ENCODE results near the gene RAD50. TPM values are rescaled to one million over a fixed set of nuclear protein-coding genes. Genes with fewer than 3 reads are reported as not detected.
"Not testable (repeated sequence)": the region's sequence is repeated elsewhere in the genome, so short reads cannot be mapped to it uniquely, and the experiment has no call there.

Gene RAD50
- polyA plus RNA-seq, 4 donors = 6.8 to 32.8 (median 11.0) TPM

- H3K27ac ChIP-seq (ENCODE audit: low read depth in 1 of 3, low read length in 2 of 3) = no peak overlapping the region
- H3K27me3 ChIP-seq (ENCODE audit: control insufficient read depth in 3 of 3, insufficient read depth in 3 of 3, low read length in 3 of 3) = no peaks in the 10 kb centered on the region
- WGBS, 3 donors = 74 to 83% (median 79%) methylated on average over 2 of the region's 2 CpGs
- DNase-seq (no peak), FAIRE-seq (no peak)
- H3K4me3 ChIP-seq (ENCODE audit: low read depth in 1 of 3, low read length in 3 of 3) = no peak overlapping the region
- H3K36me3 ChIP-seq (ENCODE audit: control insufficient read depth in 3 of 3, insufficient read depth in 2 of 3, low read depth in 1 of 3, low read length in 3 of 3) = no peaks in the 10 kb centered on the region
- no peaks in the 10 kb centered on the region for H3K4me1 ChIP-seq (ENCODE audit: control insufficient read depth in 3 of 3, insufficient read depth in 2 of 3, low read depth in 1 of 3, low read length in 2 of 3)
- H3K9me3 ChIP-seq (ENCODE audit: control insufficient read depth in 2 of 2, insufficient read depth in 1 of 2, low read depth in 1 of 2, low read length in 1 of 2) = no peaks in the 10 kb centered on the region
Observed at GRCh38 chr5:132546108-132546507, 10.7 kb upstream of the RAD50 start.

DNA sequence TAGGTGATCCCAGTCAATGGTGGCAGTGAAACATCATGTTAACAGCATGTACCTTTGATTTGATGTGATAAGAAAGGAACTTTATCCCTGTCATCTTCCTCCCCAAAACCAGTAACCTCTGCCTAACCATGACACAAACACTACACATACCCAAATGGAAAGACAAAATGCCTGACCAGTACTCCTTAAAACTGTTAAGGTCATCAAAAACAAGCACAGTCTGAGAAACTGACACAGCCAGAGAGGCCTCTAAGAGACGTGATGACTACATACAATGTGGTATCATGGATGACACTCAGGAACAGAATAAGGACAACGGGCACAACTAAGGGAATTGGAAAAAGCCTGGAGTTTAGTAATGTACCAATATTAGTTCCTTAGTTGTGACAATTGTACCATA, 9.5 kb upstream of the RAD50 start:
- H3K9me3 ChIP-seq (ENCODE audit: control insufficient read depth in 2 of 2, insufficient read depth in 1 of 2, low read depth in 1 of 2, low read length in 1 of 2) = no peaks in the 10 kb centered on the region
- no peak overlapping the region for H3K27ac ChIP-seq (ENCODE audit: low read depth in 1 of 3, low read length in 2 of 3)
- DNase-seq (no peak), FAIRE-seq (no peak)
- H3K4me3 ChIP-seq (ENCODE audit: low read depth in 1 of 3, low read length in 3 of 3) = no peak overlapping the region
- H3K27me3 ChIP-seq (ENCODE audit: control insufficient read depth in 3 of 3, insufficient read depth in 3 of 3, low read length in 3 of 3) = no peaks in the 10 kb centered on the region
- no peaks in the 10 kb centered on the region for H3K4me1 ChIP-seq (ENCODE audit: control insufficient read depth in 3 of 3, insufficient read depth in 2 of 3, low read depth in 1 of 3, low read length in 2 of 3)
- H3K36me3 ChIP-seq (ENCODE audit: control insufficient read depth in 3 of 3, insufficient read depth in 2 of 3, low read depth in 1 of 3, low read length in 3 of 3) = no peaks in the 10 kb centered on the region
- WGBS, 3 donors = 75 to 87% (median 85%) methylated on average over 2 of the region's 2 CpGs

- H3K9me3 ChIP-seq (ENCODE audit: control insufficient read depth in 2 of 2, insufficient read depth in 1 of 2, low read depth in 1 of 2, low read length in 1 of 2); H3K4me1 ChIP-seq (ENCODE audit: control insufficient read depth in 3 of 3, insufficient read depth in 2 of 3, low read depth in 1 of 3, low read length in 2 of 3); H3K36me3 ChIP-seq (ENCODE audit: control insufficient read depth in 3 of 3, insufficient read depth in 2 of 3, low read depth in 1 of 3, low read length in 3 of 3); H3K4me3 ChIP-seq (ENCODE audit: low read depth in 1 of 3, low read length in 3 of 3); H3K27me3 ChIP-seq (ENCODE audit: control insufficient read depth in 3 of 3, insufficient read depth in 3 of 3, low read length in 3 of 3); DNase-seq; FAIRE-seq; H3K27ac ChIP-seq (ENCODE audit: low read depth in 1 of 3, low read length in 2 of 3): not testable (repeated sequence)
- WGBS, 3 donors = 91 to 92% (median 91%) methylated on average over 5 to 7 of the region's 7 CpGs
Observed at GRCh38 chr5:132548834-132549233, 7.9 kb upstream of the RAD50 start.

DNA sequence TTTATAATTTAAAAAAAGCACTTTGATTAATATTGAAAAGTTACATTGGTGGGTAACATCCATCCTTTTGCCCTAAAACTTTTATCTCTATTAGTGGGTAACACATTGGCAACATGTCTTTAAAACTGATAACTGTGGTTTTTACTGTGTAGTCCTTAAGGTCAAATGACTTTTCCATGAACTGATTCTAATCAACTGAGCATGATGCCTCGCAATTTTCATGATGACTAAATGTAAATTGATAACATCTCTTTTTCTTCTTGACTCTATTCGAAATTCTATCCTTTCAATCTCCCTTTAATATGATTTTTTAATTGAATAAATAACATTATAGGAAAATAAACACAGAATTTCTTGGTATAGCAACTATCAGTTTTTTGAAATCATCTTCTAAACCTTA, 7.2 kb upstream of the RAD50 start:
- 71 to 83% (median 79%) methylated on average over 2 of the region's 2 CpGs for WGBS, 3 donors
- H3K27me3 ChIP-seq (ENCODE audit: control insufficient read depth in 3 of 3, insufficient read depth in 3 of 3, low read length in 3 of 3) = no peaks in the 10 kb centered on the region
- FAIRE-seq (no peak), DNase-seq (no peak)
- H3K4me1 ChIP-seq (ENCODE audit: control insufficient read depth in 3 of 3, insufficient read depth in 2 of 3, low read depth in 1 of 3, low read length in 2 of 3) = no peaks in the 10 kb centered on the region
- H3K4me3 ChIP-seq (ENCODE audit: low read depth in 1 of 3, low read length in 3 of 3) = no peak overlapping the region
- H3K9me3 ChIP-seq (ENCODE audit: control insufficient read depth in 2 of 2, insufficient read depth in 1 of 2, low read depth in 1 of 2, low read length in 1 of 2) = no peaks in the 10 kb centered on the region
- H3K36me3 ChIP-seq (ENCODE audit: control insufficient read depth in 3 of 3, insufficient read depth in 2 of 3, low read depth in 1 of 3, low read length in 3 of 3) = no peaks in the 10 kb centered on the region
- no peak overlapping the region for H3K27ac ChIP-seq (ENCODE audit: low read depth in 1 of 3, low read length in 2 of 3)

DNA sequence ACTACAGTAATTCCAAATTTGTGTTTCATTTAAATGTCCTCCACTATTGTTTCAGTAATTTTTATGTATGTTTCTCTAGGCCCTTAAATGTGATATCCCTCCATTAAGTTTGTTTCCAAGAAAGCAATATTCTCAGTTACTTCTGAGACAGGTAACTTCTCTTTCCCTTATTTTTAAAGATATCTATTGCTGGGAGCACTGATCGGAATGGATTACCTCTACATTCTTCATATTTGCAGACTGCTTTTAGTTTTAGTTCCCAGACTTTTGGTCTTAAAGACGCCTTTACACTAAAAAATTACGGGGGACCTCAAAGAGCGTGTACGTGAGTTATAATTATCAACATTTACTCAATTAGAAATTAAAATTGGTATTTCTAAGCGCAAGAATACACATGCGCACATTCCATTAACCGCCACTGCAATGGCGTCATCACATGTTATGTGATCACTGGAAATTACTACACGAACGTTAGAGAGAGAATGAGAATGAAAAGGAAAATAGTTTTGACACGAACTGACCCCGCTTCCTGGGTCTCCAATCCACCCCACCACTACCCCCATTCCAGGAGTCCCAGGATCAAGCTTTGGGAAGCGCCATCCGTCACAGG, 519 bp upstream of the RAD50 start:
- 45 to 50% (median 48%) methylated on average over 15 of the region's 15 CpGs for WGBS, 3 donors
- Histone ChIP-seq H3K36me3 (ENCODE audit: control insufficient read depth in 3 of 3, insufficient read depth in 2 of 3, low read depth in 1 of 3, low read length in 3 of 3) (peaks cover 0 to 7% (median 2%) of the 10 kb centered on the region in 3 donors), H3K27me3 (ENCODE audit: control insufficient read depth in 3 of 3, insufficient read depth in 3 of 3, low read length in 3 of 3) (no peaks in the 10 kb centered on the region), H3K4me1 (ENCODE audit: control insufficient read depth in 3 of 3, insufficient read depth in 2 of 3, low read depth in 1 of 3, low read length in 2 of 3) (peaks cover 0 to 6% (median 4%) of the 10 kb centered on the region in 3 donors), H3K27ac (ENCODE audit: low read depth in 1 of 3, low read length in 2 of 3) (peak overlapping the region; percentile 73 to 96 (median 93)), H3K4me3 (ENCODE audit: low read depth in 1 of 3, low read length in 3 of 3) (peak overlapping the region; percentile 54 to 88 (median 67)), H3K9me3 (ENCODE audit: control insufficient read depth in 2 of 2, insufficient read depth in 1 of 2, low read depth in 1 of 2, low read length in 1 of 2) (no peaks in the 10 kb centered on the region)
- no peak for DNase-seq
- no peak for FAIRE-seq

GRCh38 chr5:132557478-132558172, 848 bp downstream of the RAD50 start:
- peaks cover 0 to 8% (median 3%) of the 10 kb centered on the region in 3 donors for H3K36me3 ChIP-seq (ENCODE audit: control insufficient read depth in 3 of 3, insufficient read depth in 2 of 3, low read depth in 1 of 3, low read length in 3 of 3)
- H3K9me3 ChIP-seq (ENCODE audit: control insufficient read depth in 2 of 2, insufficient read depth in 1 of 2, low read depth in 1 of 2, low read length in 1 of 2) = no peaks in the 10 kb centered on the region
- peak overlapping the region; percentile 54 to 88 (median 67) for H3K4me3 ChIP-seq (ENCODE audit: low read depth in 1 of 3, low read length in 3 of 3)
- WGBS, 3 donors = 1 to 4% (median 2%) methylated on average over 15 of the region's 15 CpGs
- peak; percentile 92 to 97 for DNase-seq
- H3K4me1 ChIP-seq (ENCODE audit: control insufficient read depth in 3 of 3, insufficient read depth in 2 of 3, low read depth in 1 of 3, low read length in 2 of 3) = peaks cover 0 to 6% (median 4%) of the 10 kb centered on the region in 3 donors
- FAIRE-seq = peak; percentile 23
- H3K27me3 ChIP-seq (ENCODE audit: control insufficient read depth in 3 of 3, insufficient read depth in 3 of 3, low read length in 3 of 3) = no peaks in the 10 kb centered on the region
- H3K27ac ChIP-seq (ENCODE audit: low read depth in 1 of 3, low read length in 2 of 3) = peak overlapping the region; percentile 73 to 96 (median 93)

GRCh38 chr5:132559383-132560060, 2.7 kb downstream of the RAD50 start:
- peaks cover 0 to 10% of the 10 kb centered on the region in 2 donors for H3K9me3 ChIP-seq (ENCODE audit: control insufficient read depth in 2 of 2, insufficient read depth in 1 of 2, low read depth in 1 of 2, low read length in 1 of 2)
- peaks cover 0 to 6% (median 4%) of the 10 kb centered on the region in 3 donors for H3K4me1 ChIP-seq (ENCODE audit: control insufficient read depth in 3 of 3, insufficient read depth in 2 of 3, low read depth in 1 of 3, low read length in 2 of 3)
- WGBS, 3 donors = 65 to 75% (median 71%) methylated on average over 2 of the region's 2 CpGs
- no peak overlapping the region for H3K4me3 ChIP-seq (ENCODE audit: low read depth in 1 of 3, low read length in 3 of 3)
- FAIRE-seq (no peak), DNase-seq (no peak)
- H3K27me3 ChIP-seq (ENCODE audit: control insufficient read depth in 3 of 3, insufficient read depth in 3 of 3, low read length in 3 of 3) = no peaks in the 10 kb centered on the region
- no peak overlapping the region for H3K27ac ChIP-seq (ENCODE audit: low read depth in 1 of 3, low read length in 2 of 3)
- peaks cover under 1 to 11% (median 5%) of the 10 kb centered on the region in 3 donors for H3K36me3 ChIP-seq (ENCODE audit: control insufficient read depth in 3 of 3, insufficient read depth in 2 of 3, low read depth in 1 of 3, low read length in 3 of 3)

DNA sequence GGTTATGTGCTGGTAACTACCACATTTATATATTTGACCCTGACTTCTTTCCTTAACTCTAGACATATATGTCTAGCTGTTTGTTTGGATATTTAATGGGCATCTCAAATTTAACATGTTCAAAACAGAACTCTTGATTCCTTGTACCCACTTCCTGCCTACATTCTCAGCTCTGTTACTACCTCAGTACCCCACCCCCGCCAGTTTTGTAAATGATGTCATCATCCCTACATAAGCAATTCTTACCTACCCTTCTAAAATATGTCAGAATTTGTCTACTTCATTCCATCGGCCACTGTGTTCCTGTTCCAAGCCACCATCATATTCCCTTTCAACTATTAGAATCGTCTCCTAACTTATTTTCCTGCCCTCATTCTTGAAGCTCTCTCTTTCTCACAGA, 4.8 kb downstream of the RAD50 start:
- Histone ChIP-seq H3K36me3 (ENCODE audit: control insufficient read depth in 3 of 3, insufficient read depth in 2 of 3, low read depth in 1 of 3, low read length in 3 of 3) (peaks cover 5 to 21% (median 5%) of the 10 kb centered on the region in 3 donors), H3K4me1 (ENCODE audit: control insufficient read depth in 3 of 3, insufficient read depth in 2 of 3, low read depth in 1 of 3, low read length in 2 of 3) (peaks cover 0 to 6% (median 4%) of the 10 kb centered on the region in 3 donors), H3K27ac (ENCODE audit: low read depth in 1 of 3, low read length in 2 of 3) (no peak overlapping the region), H3K27me3 (ENCODE audit: control insufficient read depth in 3 of 3, insufficient read depth in 3 of 3, low read length in 3 of 3) (no peaks in the 10 kb centered on the region), H3K4me3 (ENCODE audit: low read depth in 1 of 3, low read length in 3 of 3) (no peak overlapping the region), H3K9me3 (ENCODE audit: control insufficient read depth in 2 of 2, insufficient read depth in 1 of 2, low read depth in 1 of 2, low read length in 1 of 2) (peaks cover 0 to 15% of the 10 kb centered on the region in 2 donors)
- DNase-seq (no peak), FAIRE-seq (no peak)
- 95 to 99% (median 97%) methylated on average over 3 of the region's 3 CpGs for WGBS, 3 donors

Measured in small intestine (tissue), 7 donors.